ES-I3 (cell line): Measurements from ENCODE around the gene SLC22A17.
"Not testable (repeated sequence)": the region's sequence is repeated elsewhere in the genome, so short reads cannot be mapped to it uniquely, and the experiment has no call there.

Experiments used
- H3K36me3 ChIP-seq: 2 replicates; pipeline ENCODE4 v1.6.1; 2013; ENCODE audit warnings: mild to moderate bottlenecking, low read length, control low read depth, moderate library complexity; ENCODE audit not compliant: insufficient read depth
- H3K4me1 ChIP-seq: 2 replicates; pipeline ENCODE4 v1.6.1; 2013; ENCODE audit warnings: mild to moderate bottlenecking, control low read depth, low read length; ENCODE audit not compliant: insufficient read depth
- H3K9ac ChIP-seq: 2 replicates; pipeline ENCODE4 v1.6.1; 2013; ENCODE audit warnings: low read depth, mild to moderate bottlenecking, low read length, moderate library complexity
- H3K9me3 ChIP-seq: 2 replicates; pipeline ENCODE4 v1.6.1; 2013; ENCODE audit warnings: mild to moderate bottlenecking, low read length, moderate library complexity; ENCODE audit not compliant: control insufficient read depth, insufficient read depth

Gene SLC22A17

GRCh38 chr14:23347406-23348296 lies 5.0 kb downstream of the SLC22A17 start:
- H3K4me1 ChIP-seq, result peaks cover 6% of the 10 kb centered on the region; the same call in 1 of the 2 replicates
- no peaks in the 10 kb centered on the region for H3K9me3 ChIP-seq
- no peaks in the 10 kb centered on the region for H3K36me3 ChIP-seq
- no peak overlapping the region for H3K9ac ChIP-seq

GRCh38 chr14:23346693-23347405 lies 5.8 kb downstream of the SLC22A17 start:
- no peak overlapping the region for H3K9ac ChIP-seq
- no peaks in the 10 kb centered on the region for H3K36me3 ChIP-seq
- no peaks in the 10 kb centered on the region for H3K9me3 ChIP-seq
- H3K4me1 ChIP-seq, result peaks cover 6% of the 10 kb centered on the region; the same call in 1 of the 2 replicates

- H3K36me3 ChIP-seq, result no peaks in the 10 kb centered on the region
Observed at GRCh38 chr14:23345987-23346692, 6.5 kb downstream of the SLC22A17 start.

GRCh38 chr14:23344481-23344880 lies 8.2 kb downstream of the SLC22A17 start:
- H3K36me3 ChIP-seq, result no peaks in the 10 kb centered on the region
- peaks cover 6% of the 10 kb centered on the region; the same call in 1 of the 2 replicates for H3K4me1 ChIP-seq
- no peak overlapping the region for H3K9ac ChIP-seq
- peaks cover 3% of the 10 kb centered on the region; the same call in 1 of the 2 replicates for H3K9me3 ChIP-seq

More at GRCh38 chr14:23345987-23346692, 6.5 kb downstream of the SLC22A17 start:
- peaks cover 6% of the 10 kb centered on the region; the same call in 1 of the 2 replicates for H3K4me1 ChIP-seq
- no peaks in the 10 kb centered on the region for H3K9me3 ChIP-seq
- no peak overlapping the region for H3K9ac ChIP-seq

GRCh38 chr14:23339506-23340268 lies 13.0 kb downstream of the SLC22A17 start:
- H3K9ac ChIP-seq, result no peak overlapping the region
- H3K36me3 ChIP-seq, result no peaks in the 10 kb centered on the region
- H3K9me3 ChIP-seq, result peaks cover 6% of the 10 kb centered on the region; the same call in 1 of the 2 replicates
- H3K4me1 ChIP-seq, result no peaks in the 10 kb centered on the region

- no peaks in the 10 kb centered on the region for H3K4me1 ChIP-seq
- no peak overlapping the region for H3K9ac ChIP-seq
Observed at GRCh38 chr14:23335623-23336022, 17.1 kb downstream of the SLC22A17 start.

GRCh38 chr14:23327947-23328744 lies 24.5 kb downstream of the SLC22A17 start:
- peaks cover 18% of the 10 kb centered on the region for H3K36me3 ChIP-seq
- H3K9me3 ChIP-seq, result no peaks in the 10 kb centered on the region
- no peak overlapping the region for H3K9ac ChIP-seq
- peaks cover 3% of the 10 kb centered on the region; the same call in 1 of the 2 replicates for H3K4me1 ChIP-seq

More at GRCh38 chr14:23335623-23336022, 17.1 kb downstream of the SLC22A17 start:
- Histone ChIP-seq H3K36me3 (no peaks in the 10 kb centered on the region), H3K9me3 (peaks cover 6% of the 10 kb centered on the region; the same call in 1 of the 2 replicates)

GRCh38 chr14:23326491-23327332 lies 26.0 kb downstream of the SLC22A17 start:
- peaks cover 22% of the 10 kb centered on the region for H3K36me3 ChIP-seq
- H3K4me1 ChIP-seq, result peaks cover 6% of the 10 kb centered on the region; the same call in 1 of the 2 replicates
- no peak overlapping the region for H3K9ac ChIP-seq
- no peaks in the 10 kb centered on the region for H3K9me3 ChIP-seq

- not testable (repeated sequence) for H3K9me3 ChIP-seq, H3K4me1 ChIP-seq, H3K9ac ChIP-seq
- H3K36me3 ChIP-seq, result peaks cover 22% of the 10 kb centered on the region
Observed at GRCh38 chr14:23325746-23326145, 26.9 kb downstream of the SLC22A17 start.

- Histone ChIP-seq H3K4me1 (peaks cover 6% of the 10 kb centered on the region; the same call in 1 of the 2 replicates), H3K9ac (no peak overlapping the region), H3K36me3 (peaks cover 22% of the 10 kb centered on the region), H3K9me3 (no peaks in the 10 kb centered on the region)
Observed at GRCh38 chr14:23324993-23325392, 27.7 kb downstream of the SLC22A17 start.

- Histone ChIP-seq H3K9ac (no peak overlapping the region), H3K9me3 (no peaks in the 10 kb centered on the region), H3K4me1 (peaks cover 6% of the 10 kb centered on the region; the same call in 1 of the 2 replicates), H3K36me3 (peaks cover 22% of the 10 kb centered on the region)
Observed at GRCh38 chr14:23324455-23324846, 28.2 kb downstream of the SLC22A17 start.

GRCh38 chr14:23323838-23324454 lies 28.7 kb downstream of the SLC22A17 start:
- Histone ChIP-seq H3K9me3 (no peaks in the 10 kb centered on the region), H3K4me1 (peaks cover 6% of the 10 kb centered on the region; the same call in 1 of the 2 replicates), H3K36me3 (peaks cover 22% of the 10 kb centered on the region), H3K9ac (no peak overlapping the region)
